Skin epidermis (tissue), 12 donors: ENCODE measurements around the gene CDC34.

Experiments used
- H3K27ac ChIP-seq, 21 experiments: fragments of 200-600 bp; sonication (generic) in 11 of 21; one replicate each; pipeline ENCODE4 v1.5.0; 2020; ENCODE audit warnings: mild to moderate bottlenecking in 3 of 21, inconsistent platforms in 2 of 21, moderate library complexity in 2 of 21
- H3K4me3 ChIP-seq, 7 experiments: fragments of 200-600 bp; sonication (generic) in 2 of 7; one replicate each; pipeline ENCODE4 v1.5.0; 2020; ENCODE audit warnings: inconsistent platforms in 2 of 7, mild to moderate bottlenecking in 2 of 7, moderate library complexity in 1 of 7

The CDC34 gene

GRCh38 chr19:538641-539428 lies 7.3 kb downstream of the CDC34 start:
- Histone ChIP-seq H3K4me3 (no peak overlapping the region), H3K27ac (no peak overlapping the region)

- Histone ChIP-seq H3K4me3 (no peak overlapping the region), H3K27ac (no peak overlapping the region)
These were observed 8.0 kb downstream of the CDC34 start for GRCh38 chr19:539429-540030.

- no peak overlapping the region for H3K27ac ChIP-seq
- no peak overlapping the region for H3K4me3 ChIP-seq
These were observed 9.5 kb downstream of the CDC34 start for GRCh38 chr19:540867-541637.

- H3K27ac ChIP-seq = no peak overlapping the region
- H3K4me3 ChIP-seq = no peak overlapping the region
These were observed 10.1 kb downstream of the CDC34 start for GRCh38 chr19:541699-542098.

- H3K4me3 ChIP-seq = no peak overlapping the region
- no peak overlapping the region for H3K27ac ChIP-seq
These were observed 10.8 kb downstream of the CDC34 start for GRCh38 chr19:542173-542866.

- Histone ChIP-seq H3K27ac (peak within 1 kb of the TSS in 7 of 21 experiments; percentile 35 to 84 (median 65)), H3K4me3 (peak within 1 kb of the TSS in 6 of 7 experiments; percentile 2 to 29 (median 12))
These were observed 12.5 kb downstream of the CDC34 start, which contains the start of gene GZMM for GRCh38 chr19:543910-544608. TSS of gene GZMM (plus strand) at chr19:544053. CDS start at chr19:544072, 19 bp downstream.

- Histone ChIP-seq H3K4me3 (no peak overlapping the region), H3K27ac (no peak overlapping the region)
These were observed 15.6 kb downstream of the CDC34 start for GRCh38 chr19:547117-547516.

GRCh38 chr19:547836-548720 lies 16.5 kb downstream of the CDC34 start:
- H3K4me3 ChIP-seq = no peak overlapping the region
- no peak overlapping the region for H3K27ac ChIP-seq

- Histone ChIP-seq H3K4me3 (no peak overlapping the region), H3K27ac (no peak overlapping the region)
These were observed 17.6 kb downstream of the CDC34 start for GRCh38 chr19:548886-549830.

GRCh38 chr19:554817-555216 lies 23.3 kb downstream of the CDC34 start:
- no peak overlapping the region for H3K4me3 ChIP-seq
- no peak overlapping the region for H3K27ac ChIP-seq

GRCh38 chr19:555474-555808 lies 23.9 kb downstream of the CDC34 start:
- H3K27ac ChIP-seq = no peak overlapping the region
- H3K4me3 ChIP-seq = no peak overlapping the region

- H3K4me3 ChIP-seq = no peak overlapping the region
- no peak overlapping the region for H3K27ac ChIP-seq
These were observed 25.2 kb downstream of the CDC34 start for GRCh38 chr19:556611-557382.

GRCh38 chr19:558770-559439 lies 27.3 kb downstream of the CDC34 start:
- Histone ChIP-seq H3K4me3 (no peak overlapping the region), H3K27ac (peak overlapping the region in 1 of 21 experiments; percentile 6)

- Histone ChIP-seq H3K4me3 (no peak overlapping the region), H3K27ac (no peak overlapping the region)
These were observed 28.6 kb downstream of the CDC34 start for GRCh38 chr19:560121-560520.

GRCh38 chr19:566403-566802 lies 34.8 kb downstream of the CDC34 start:
- H3K27ac ChIP-seq = no peak overlapping the region
- H3K4me3 ChIP-seq = no peak overlapping the region

GRCh38 chr19:566844-567243 lies 35.3 kb downstream of the CDC34 start:
- H3K27ac ChIP-seq = peak overlapping the region in 1 of 21 experiments; percentile 14
- no peak overlapping the region for H3K4me3 ChIP-seq
